Stimulated activated CD4-positive, alpha-beta T cell treated with anti-CD3 and anti-CD28 coated beads, Interleukin-12 subunit alpha, Interleukin-12 subunit beta, amount 100 ng/mL, for 48 hours (primary cell): Measurements from ENCODE around the gene MYO5B.

ENCODE experiments used
- DNase-seq, 3 donors: peaks; one replicate each; pipeline ENCODE4 v3.0.0-alpha.2; 2020; ENCODE audit warnings: low read depth in 2 of 3, low spot score in 1 of 3

The MYO5B gene

DNA sequence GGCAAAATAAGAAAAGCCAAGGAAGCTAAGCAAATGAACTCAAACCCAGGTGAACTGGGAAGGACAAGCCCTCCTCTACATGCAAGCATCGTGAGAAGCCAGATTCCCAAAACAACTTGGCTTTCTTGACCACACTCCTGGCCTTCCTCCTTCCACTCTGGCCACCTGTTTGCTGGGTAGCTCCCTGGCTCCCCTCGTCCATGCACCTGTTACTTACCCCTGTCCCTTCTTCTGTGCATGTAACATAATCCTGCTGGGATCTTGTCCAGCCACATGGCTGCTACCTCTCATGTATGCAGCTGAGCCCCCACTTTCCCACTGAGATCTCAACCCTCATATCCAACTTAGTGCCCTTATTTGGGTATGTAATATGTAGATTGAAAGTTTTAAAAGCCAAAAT, 121.6 kb downstream of the MYO5B start:
- DNase-seq, result no peak

DNA sequence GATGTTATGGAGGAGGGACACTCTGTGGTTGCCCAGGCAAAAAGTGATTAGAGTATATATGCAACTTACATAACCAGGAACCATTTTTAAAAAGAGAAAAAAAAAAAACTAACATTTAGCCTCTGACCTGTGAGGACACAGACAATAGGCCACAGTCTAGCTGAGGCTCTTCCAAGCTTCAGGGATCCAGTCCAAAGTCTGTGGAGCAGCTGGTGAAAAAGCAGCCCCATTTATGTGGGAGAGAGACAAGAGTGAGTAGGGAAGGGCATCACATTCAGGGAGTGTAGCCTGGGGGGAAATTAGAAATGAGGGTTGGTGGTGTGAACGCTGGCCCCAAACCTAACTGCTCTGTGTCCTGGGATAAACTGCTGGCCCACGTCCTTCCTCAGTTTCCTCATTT, 122.8 kb downstream of the MYO5B start:
- DNase-seq, result no peak

DNA sequence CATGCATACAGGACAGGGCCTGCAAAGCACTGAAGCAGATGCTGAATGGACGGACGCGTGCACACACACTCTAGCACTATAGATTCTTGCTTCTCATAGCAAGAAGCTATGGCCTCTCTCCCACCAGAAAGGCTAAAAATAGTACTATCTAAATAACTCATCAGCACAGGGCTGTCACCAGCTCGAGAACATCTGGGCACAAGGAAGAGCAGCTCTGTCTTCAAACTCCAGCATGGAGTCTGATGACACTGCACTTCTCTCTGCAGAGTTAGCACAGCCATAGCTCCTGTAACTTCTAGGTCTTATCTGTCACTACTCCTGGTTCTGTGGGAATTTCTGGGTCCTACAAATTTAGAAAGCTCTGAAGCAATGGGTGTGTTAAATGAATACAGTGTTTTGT, 123.5 kb downstream of the MYO5B start:
- no peak for DNase-seq

DNA sequence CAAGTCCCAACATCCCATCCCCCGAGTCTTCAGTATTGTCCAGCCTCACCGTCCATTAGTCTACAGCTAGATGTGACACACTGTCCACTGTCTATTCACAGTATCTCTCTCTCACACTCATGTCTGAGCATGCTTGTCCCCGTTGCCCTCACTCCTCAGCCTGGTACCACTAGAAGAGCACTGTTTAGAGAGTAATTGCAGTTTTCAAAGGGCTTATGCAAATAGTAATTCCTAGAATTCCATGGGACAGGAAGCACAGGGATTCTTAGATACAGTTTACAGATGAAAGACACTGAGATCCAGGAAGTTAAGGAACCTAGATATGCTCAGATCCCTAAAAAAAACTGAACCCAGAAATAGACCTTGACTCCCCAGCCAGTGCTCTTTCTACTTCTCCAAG, 125.5 kb downstream of the MYO5B start:
- no peak for DNase-seq

DNA sequence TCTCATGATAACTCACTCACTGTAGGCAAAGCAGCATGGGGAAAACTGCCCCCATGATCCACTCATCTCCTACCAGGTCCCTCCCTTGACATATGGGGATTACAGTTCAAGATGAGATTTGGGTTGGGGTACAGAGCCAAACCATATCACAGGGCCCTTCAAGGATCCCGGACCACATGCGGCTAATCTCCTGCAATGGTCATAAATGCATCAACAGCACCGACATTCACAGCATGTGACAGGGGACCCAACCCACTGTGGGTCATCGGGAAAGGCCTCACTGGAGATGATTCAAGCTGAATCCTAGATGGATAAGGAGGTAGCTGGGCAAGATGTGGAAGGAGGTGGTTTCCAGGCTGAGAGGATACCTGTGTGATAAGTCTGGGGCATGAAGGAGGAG, 129.4 kb downstream of the MYO5B start:
- DNase-seq, result no peak

DNA sequence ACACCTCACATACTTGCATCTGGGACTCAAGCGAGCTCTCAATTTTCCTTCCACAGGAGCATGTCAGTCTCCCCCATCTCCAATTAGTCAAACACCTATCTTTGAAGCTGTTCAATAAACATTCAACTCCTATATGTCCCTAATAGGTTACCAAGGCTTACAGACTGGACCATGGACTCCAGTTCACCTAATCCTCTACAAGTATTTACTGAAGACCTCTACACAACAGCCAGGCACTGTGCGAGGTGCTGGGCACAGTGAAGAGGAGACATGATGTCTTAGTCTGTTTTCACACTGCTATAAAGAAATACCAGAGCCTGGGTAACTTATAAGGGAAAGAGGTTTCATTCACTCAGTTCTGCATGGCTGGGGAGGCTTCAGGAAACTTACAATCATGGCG, 129.9 kb downstream of the MYO5B start:
- no peak for DNase-seq

DNA sequence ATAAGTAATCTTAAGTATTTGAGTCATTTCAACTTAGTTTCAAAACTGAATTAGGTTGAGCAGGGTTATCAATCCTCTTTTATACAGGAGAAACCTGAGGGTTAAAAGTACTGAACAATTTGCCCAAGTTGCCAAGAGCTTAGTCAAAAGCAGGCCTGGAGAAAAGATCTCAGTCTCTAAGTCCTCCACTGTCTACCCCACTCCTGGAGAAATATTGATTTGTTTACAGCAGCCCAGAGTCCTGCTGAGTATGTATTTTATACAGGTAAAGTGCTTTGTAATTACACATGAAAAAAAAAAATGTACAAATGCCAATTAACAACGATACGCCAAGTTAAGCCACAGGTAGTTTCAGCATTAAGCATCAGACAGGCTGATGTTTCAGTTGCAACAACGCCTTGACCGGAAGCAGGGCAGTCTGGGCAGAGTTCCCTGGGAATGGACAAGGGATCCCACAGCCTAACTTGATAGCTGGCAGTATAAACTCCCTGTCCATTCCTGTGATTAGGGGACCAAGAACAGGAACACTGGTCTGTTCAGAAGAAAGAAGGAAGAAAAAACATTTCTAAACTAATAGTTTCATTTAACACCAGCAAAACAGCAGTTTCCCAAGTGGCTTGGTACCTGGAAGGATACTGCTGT, 132.9 kb downstream of the MYO5B start:
- no peak for DNase-seq

DNA sequence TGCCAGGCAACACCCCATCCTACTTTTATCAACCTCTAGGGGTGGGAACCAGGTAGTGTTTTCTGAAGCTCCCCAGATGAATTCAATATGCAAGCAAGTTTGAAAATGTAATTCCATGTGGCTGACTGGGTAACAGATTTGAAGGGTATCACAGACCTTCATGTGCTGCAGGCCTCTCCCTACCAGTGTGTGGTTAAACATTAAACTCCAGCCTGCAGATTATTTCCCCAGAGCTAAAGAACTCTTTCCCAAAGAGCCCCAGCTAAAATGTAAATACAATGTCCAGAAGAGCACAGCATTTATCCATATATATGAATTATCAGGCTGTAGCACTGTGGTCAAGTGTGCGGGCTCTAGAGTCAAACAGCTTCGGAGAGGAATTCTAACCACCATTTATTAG, 134.1 kb downstream of the MYO5B start:
- DNase-seq, result no peak

DNA sequence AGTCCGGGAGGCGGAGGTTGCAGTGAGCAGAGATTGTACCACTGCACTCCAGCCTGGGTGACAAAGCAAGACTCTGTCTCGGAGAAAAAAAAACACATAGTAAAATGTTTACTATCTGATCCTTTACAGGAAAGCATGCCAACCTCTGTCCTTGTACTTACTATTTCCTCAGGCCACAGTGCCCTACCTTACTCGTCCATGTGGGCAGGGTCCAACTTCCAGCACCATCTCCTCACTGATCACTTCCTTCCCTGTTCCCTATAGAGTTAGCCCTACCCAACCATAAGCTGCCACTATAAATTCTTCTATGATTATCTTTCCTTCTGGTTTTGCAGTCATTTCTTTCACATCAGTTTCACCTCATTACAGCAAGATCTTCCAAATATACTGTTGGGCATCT, 136.2 kb downstream of the MYO5B start:
- DNase-seq, result no peak

DNA sequence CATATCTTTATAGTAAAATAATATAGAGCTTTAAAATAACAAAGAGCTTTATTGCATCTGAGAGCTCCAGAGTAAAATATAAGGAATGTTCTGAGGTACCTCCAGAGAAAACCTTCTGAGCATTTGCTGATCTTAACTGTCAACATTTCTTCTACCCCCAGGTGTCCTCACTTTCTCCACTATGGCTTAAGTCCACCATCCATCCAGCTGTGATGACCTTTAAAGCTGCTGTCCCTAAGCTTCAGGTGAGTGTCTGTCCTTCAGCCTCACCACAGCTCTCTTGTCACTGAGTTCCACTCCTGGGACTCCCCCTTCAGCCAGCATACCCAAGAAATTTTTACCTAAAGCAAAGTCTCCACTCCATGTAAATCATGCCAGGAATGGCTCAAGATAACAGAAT, 137.9 kb downstream of the MYO5B start:
- DNase-seq, result no peak

DNA sequence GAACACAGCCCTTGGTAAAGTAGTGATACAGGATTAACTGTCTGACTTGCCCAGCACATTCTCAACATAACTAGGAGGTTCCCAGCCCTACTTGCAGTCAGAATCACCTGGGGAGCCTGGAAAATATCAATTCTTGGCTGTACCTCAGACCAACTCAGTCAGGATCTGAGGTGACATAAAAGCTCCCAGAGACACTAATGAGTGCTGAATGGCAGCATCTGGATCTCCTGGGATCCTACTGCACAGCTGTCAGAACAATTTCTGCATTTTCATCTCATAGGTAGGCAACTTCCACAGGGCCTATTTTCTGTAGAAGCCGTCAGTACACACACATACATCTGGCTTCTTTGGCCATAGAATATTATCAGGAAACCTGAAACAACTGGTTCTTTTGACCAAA, 138.8 kb downstream of the MYO5B start:
- DNase-seq, result no peak

DNA sequence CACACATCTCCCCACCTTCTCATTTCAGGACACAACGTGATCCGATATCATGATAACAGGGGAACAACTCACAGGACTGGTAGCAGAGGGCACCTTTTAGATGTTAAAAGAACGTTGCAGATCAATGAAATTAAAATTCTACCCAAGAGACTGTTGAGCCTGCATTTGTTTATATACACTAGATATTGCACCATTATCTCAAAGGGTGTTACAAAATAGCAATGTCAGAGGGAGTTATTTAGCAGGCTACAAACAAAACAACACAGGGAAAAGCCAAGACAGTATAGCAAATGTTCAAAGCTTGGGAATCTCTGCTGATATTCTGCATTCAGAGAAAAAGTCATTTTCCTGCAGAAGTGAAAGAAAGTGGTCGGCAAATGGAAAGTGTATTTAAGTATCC, 139.5 kb downstream of the MYO5B start:
- no peak for DNase-seq

DNA sequence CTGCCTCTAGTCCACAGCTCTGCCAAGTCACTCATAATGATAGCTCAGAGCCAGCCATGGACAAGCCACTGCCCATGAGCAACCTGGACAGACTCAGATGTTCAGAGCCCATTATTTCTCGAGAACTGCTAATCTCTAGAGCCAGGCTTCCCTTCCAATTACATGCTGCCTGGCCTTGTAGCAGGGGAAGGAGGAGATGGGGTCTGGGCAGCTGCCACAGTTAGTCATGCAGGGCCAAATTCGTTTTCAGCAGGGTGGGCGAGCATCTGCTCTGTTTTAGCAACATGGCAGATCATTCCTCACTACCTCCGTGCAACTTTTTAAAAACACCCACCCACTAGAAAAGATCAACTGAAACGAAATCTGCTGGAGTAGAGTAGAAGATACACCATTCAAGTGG, 141.8 kb downstream of the MYO5B start:
- no peak for DNase-seq

DNA sequence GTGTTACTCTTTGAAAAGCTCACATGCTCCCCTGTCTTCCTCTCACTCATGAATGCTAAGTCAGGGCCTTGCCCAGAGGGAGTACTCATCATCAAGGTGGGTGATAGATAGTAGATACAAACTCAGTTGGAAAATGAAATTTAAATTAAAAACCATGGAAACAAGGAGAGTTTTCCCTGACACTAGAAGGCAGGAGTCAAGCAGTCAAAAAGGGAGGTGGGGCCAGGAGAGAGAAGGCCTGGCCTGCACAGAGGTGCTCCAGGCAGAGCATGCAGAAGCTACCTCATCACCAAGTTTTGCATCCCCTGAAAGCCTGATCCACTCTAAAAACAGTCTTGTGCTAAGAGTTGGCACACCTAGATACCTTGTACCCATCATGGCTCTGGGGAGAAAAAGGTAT, 143.7 kb downstream of the MYO5B start:
- no peak for DNase-seq

DNA sequence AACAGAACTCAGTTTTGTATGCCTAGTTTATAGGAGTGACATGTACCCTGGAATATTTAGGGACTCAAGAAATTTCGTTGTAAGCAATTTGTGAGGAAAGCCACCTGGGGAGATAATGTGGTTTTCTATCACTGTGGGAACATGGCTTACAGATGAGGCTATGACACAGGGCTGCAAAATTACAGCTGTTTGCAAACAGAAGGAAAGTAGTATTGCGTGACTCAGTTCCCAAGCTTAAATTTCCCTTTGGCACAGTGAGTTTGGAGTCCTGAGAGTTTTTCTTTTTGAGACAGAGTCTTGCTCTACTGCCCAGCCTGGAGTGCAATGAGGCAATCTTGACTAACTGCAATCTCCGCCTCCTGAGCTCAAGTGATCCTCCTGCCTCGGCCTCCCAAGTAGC, 149.8 kb downstream of the MYO5B start:
- no peak for DNase-seq

DNA sequence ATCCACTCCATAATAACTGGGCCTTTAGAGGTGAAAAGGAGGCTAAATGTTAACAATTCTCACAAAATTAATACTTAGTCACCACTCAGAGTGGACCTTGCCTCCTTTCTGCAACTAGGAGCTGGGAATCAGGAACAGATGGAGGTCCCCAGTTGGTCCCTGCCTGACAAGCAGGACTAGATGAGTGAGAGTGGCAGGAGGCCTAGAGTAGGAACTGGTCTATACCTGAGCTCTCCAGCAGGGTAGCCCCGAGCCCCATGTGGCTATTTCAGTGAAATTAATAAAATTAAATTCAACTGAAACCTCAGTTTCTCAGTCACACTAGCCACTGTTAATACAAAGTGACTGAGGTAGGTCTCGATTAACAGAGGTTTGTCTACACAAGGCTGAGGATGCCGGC, 150.5 kb downstream of the MYO5B start:
- DNase-seq, result no peak

DNA sequence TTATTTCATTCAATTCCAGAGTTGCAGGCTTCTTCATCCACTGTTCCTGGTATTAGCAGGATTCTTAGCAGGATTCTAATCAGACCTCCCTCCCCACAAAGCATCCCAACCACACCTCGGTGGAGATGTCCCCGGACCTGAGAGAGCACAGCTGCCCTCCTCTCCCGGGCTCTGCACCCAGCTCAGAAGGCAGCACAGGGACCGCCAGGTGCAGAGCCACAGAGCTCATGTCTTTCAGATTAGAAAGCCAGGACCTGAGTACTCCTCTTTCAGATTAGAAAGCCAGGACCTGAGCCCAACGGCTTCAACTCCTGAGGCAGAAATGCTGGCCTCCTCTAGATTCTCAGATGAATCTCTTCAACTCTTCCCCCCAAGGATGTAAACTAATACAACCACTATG, 152.3 kb downstream of the MYO5B start:
- DNase-seq, result no peak

DNA sequence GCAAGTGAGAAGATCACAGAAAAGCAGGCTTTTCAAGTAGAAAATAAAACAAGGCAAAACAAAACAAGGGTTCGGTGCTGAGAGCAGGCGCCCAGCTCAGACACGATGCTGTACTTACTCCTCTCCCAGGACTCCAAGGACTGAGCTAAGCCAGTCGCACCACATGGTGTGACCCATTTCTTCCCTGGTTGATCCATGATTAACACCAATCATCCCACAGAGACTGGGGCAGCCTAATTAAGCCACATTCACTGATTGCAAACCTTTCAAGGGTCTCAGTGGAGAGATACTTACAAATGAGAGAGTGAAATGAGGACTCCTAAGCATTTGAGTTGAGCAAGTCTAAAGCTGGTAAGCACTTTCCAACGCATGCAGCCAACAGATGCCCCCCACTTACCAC, 155.2 kb downstream of the MYO5B start:
- DNase-seq, result no peak

DNA sequence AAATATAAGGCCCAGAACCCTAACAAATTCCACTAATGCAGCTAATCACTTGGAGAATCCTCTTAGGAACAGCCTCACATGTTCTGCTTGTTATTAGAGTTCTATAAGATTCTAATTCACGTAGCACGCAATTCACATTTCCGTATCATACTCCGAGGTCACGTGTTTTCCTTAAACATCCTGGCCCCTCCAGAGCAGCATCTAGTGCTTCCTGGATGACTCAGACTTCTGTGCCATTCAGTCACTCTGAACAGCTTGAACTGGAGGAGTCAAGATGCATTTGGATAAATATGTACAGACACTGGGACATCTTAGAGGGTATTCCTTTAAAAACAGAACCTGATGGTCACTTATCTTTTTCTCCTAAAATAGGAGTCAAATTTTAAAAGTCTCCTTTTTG, 156.5 kb downstream of the MYO5B start:
- DNase-seq, result peak in 1 of 3 donors; percentile 1

DNA sequence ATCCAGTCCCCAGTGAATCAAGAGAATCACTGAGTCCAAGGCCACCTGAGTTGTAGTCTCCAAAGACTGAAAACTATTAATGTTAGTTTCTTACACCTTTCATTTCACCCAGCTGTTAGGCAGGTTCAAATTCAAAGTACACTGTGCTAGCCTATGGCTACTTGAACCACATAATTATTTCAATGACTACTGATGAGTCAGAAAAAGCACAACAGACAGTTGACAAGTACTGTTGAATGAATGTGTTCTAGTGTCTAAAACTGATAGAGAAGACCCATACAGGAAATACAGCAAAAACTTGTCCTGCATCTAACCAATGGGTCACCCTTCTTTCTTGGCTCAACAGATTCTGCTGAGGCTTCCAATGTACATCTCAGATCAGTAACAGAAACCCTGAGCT, 160.9 kb downstream of the MYO5B start:
- DNase-seq, result no peak

DNA sequence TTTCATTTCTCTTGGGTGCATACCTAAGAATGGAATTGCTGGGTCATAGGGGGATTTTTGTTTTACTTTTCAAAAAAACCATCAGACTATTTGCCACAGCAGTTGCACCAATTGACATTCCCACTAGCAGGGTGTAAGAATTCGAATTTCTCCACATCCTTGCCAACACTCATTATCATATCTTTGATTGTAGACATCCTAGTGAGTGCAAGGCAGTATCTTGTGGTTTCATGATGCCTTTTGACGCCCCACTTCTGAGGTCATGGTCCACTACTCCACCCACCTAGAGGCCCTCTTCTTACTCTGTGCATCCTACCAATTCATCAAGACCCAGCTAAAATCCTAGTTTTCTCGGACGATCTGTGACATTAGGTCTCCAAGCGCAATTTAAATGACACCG, 161.9 kb downstream of the MYO5B start:
- no peak for DNase-seq

DNA sequence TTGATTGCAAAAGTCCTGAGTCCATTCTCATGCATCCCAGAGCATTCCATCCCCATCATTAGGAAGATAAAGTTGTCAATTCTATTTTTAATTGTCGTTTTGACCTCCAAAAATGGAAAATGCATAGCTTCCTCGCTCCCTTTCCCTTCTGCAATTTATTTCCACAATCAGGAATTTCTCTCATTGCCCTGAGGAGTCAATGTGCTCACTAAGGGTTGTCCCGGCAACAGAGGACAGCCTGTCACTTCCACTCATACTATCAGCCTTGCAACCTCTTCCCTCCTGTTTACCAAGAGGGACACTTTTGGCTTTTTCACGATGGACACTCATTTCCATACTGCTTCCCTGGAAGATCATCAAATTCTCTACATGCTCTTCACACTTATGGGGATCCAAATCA, 164.8 kb downstream of the MYO5B start:
- no peak for DNase-seq

DNA sequence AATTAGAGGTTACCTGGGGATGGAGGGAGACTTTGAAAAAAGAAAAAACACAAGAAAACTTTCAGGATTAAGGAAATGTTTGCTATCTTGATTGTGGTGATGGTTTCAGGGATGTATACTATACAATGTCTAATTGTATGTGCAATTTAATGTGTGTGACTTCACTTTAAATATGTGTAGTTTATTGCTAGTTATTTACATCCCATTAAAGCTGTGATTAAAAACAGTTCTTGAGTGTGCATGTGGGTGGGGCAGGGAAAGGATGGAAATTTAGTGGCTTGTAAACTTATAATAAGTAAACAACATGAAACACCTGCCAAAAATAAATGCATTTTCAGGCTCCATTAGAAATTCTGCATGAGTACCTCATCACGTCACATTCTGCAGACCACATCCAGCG, 167.0 kb downstream of the MYO5B start:
- no peak for DNase-seq

DNA sequence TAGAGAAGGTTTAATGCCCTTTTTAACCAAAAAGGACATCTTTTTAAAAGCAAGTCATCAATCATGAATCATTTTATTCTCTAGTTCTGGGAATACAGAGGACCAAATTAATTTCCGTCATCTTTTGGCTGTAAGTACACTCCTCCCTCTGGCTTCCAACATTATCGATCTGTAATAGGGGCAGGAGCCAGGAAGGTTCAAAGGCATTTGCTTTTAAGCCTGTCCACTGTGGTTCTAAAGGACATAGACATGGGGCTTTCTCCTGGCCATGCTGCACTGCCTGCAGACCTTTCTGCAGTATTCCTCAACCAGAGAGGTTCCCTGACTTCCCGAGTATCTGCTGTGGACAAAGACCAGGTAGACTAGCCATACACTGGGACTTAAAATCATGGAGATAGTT, 170.5 kb downstream of the MYO5B start:
- DNase-seq, result no peak
